Measurements from ENCODE around the gene GOPC.
"Not testable (repeated sequence)": the region's sequence is repeated elsewhere in the genome, so short reads cannot be mapped to it uniquely, and the experiment has no call there.

Gene GOPC

GRCh38 chr6:117602151-117602898 is at the start of gene GOPC:
TSS of gene GOPC (minus strand) at chr6:117602511. CDS start at chr6:117602288, 223 bp downstream.
- peak; percentile 78 to 91 (median 84) for DNase-seq (ENCODE audit: low read depth in 4 of 4, low spot score in 1 of 4)

- DNase-seq (ENCODE audit: low read depth in 4 of 4, low spot score in 1 of 4): not testable (repeated sequence)
These were observed 49.7 kb upstream of the GOPC start for GRCh38 chr6:117651984-117652383.

GRCh38 chr6:117642976-117643375 is 40.7 kb upstream of the GOPC start:
- no peak for DNase-seq (ENCODE audit: low read depth in 4 of 4, low spot score in 1 of 4)

GRCh38 chr6:117637770-117638169 is 35.5 kb upstream of the GOPC start:
- no peak for DNase-seq (ENCODE audit: low read depth in 4 of 4, low spot score in 1 of 4)

- DNase-seq (ENCODE audit: low read depth in 4 of 4, low spot score in 1 of 4): no peak
These were observed 26.9 kb upstream of the GOPC start for GRCh38 chr6:117629119-117629660.

- DNase-seq (ENCODE audit: low read depth in 4 of 4, low spot score in 1 of 4): no peak
These were observed 25.2 kb upstream of the GOPC start for GRCh38 chr6:117627533-117627932.

- DNase-seq (ENCODE audit: low read depth in 4 of 4, low spot score in 1 of 4): no peak
These were observed 22.7 kb upstream of the GOPC start for GRCh38 chr6:117624869-117625481.

GRCh38 chr6:117619178-117619577 is 16.9 kb upstream of the GOPC start:
- no peak for DNase-seq (ENCODE audit: low read depth in 4 of 4, low spot score in 1 of 4)

GRCh38 chr6:117617210-117618035 is 15.1 kb upstream of the GOPC start:
- no peak for DNase-seq (ENCODE audit: low read depth in 4 of 4, low spot score in 1 of 4)

GRCh38 chr6:117616391-117617209 is 14.3 kb upstream of the GOPC start:
- peak in 1 of 4 experiments; percentile 14 for DNase-seq (ENCODE audit: low read depth in 4 of 4, low spot score in 1 of 4)

- no peak for DNase-seq (ENCODE audit: low read depth in 4 of 4, low spot score in 1 of 4)
These were observed 13.6 kb upstream of the GOPC start for GRCh38 chr6:117615750-117616390.

GRCh38 chr6:117613920-117614560 is 11.7 kb upstream of the GOPC start:
- DNase-seq (ENCODE audit: low read depth in 4 of 4, low spot score in 1 of 4): no peak

- no peak for DNase-seq (ENCODE audit: low read depth in 4 of 4, low spot score in 1 of 4)
These were observed 5.2 kb upstream of the GOPC start for GRCh38 chr6:117607511-117607910.

GRCh38 chr6:117605169-117605826 is 3.0 kb upstream of the GOPC start:
- DNase-seq (ENCODE audit: low read depth in 4 of 4, low spot score in 1 of 4): peak in 1 of 4 experiments; percentile 15

- no peak for DNase-seq (ENCODE audit: low read depth in 4 of 4, low spot score in 1 of 4)
These were observed 1.5 kb upstream of the GOPC start for GRCh38 chr6:117603821-117604220.

- no peak for DNase-seq (ENCODE audit: low read depth in 4 of 4, low spot score in 1 of 4)
These were observed 733 bp upstream of the GOPC start for GRCh38 chr6:117602899-117603588.

- peak in 1 of 4 experiments; percentile 5 for DNase-seq (ENCODE audit: low read depth in 4 of 4, low spot score in 1 of 4)
These were observed 530 bp downstream of the GOPC start for GRCh38 chr6:117601811-117602150.

- no peak for DNase-seq (ENCODE audit: low read depth in 4 of 4, low spot score in 1 of 4)
These were observed 2.1 kb downstream of the GOPC start for GRCh38 chr6:117600008-117600743.

Data from stimulated activated CD4-positive, alpha-beta T cell treated with anti-CD3 and anti-CD28 coated beads, Interleukin-1b, Interleukin-23, amount 100 ng/mL, for 24 hours (primary cell).